Measurements from ENCODE around the gene DNAJB8. TPM values are rescaled to one million over a fixed set of nuclear protein-coding genes. Genes with fewer than 3 reads are reported as not detected.

The DNAJB8 gene
- total RNA-seq, 4 donors from 2014 or later: not detected

GRCh38 chr3:128458746-128459460 is 7.8 kb downstream of the DNAJB8 start:
- 77% methylated on average over 18 of the region's 18 CpGs for WGBS, 2 donors
- no peak overlapping the region for H3K4me3 ChIP-seq (ENCODE audit: low read depth, poor library complexity, severe bottlenecking)
- intact Hi-C loops (cut with DNase I; ENCODE audit: low total_unique reads): no loop called here
- TF ChIP-seq POLR2A (IDR thresholded peaks at IDR 0.05): no peak
- TF ChIP-seq, protein P1, sequence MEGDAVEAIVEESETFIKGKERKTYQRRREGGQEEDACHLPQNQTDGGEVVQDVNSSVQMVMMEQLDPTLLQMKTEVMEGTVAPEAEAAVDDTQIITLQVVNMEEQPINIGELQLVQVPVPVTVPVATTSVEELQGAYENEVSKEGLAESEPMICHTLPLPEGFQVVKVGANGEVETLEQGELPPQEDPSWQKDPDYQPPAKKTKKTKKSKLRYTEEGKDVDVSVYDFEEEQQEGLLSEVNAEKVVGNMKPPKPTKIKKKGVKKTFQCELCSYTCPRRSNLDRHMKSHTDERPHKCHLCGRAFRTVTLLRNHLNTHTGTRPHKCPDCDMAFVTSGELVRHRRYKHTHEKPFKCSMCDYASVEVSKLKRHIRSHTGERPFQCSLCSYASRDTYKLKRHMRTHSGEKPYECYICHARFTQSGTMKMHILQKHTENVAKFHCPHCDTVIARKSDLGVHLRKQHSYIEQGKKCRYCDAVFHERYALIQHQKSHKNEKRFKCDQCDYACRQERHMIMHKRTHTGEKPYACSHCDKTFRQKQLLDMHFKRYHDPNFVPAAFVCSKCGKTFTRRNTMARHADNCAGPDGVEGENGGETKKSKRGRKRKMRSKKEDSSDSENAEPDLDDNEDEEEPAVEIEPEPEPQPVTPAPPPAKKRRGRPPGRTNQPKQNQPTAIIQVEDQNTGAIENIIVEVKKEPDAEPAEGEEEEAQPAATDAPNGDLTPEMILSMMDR (IDR thresholded peaks at IDR 0.05): no peak
- no peak for DNase-seq (ENCODE audit: low spot score in 2 of 2)

DNA sequence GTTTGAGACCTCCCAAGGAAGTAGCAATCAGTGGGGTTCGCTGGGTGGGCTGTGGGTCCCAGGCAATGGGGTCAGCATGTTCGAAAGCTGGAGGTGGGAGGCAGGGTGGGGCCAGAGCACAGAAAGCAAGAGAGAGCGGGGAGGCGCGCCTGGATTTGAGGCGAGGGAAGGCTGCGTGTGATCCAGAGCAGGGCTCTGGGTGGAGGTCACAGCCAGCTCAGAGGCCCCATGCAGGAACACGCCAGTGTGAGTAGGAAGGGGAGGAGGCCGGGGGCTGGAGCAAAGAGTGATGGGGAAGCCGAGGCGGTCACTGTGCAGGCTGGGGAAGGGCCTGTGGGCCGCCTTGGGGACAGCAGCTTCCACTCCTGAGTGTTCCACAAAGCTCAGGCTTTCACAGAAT is 8.8 kb downstream of the DNAJB8 start:
- H3K4me3 ChIP-seq (ENCODE audit: low read depth, poor library complexity, severe bottlenecking): no peak overlapping the region
- TF ChIP-seq POLR2A (IDR thresholded peaks at IDR 0.05): no peak
- TF ChIP-seq, protein P1 (IDR thresholded peaks at IDR 0.05): no peak
- intact Hi-C loops (cut with DNase I; ENCODE audit: low total_unique reads): no loop called here
- WGBS, 2 donors: 83 to 86% methylated on average over 12 of the region's 12 CpGs
- no peak for DNase-seq (ENCODE audit: low spot score in 2 of 2)

DNA sequence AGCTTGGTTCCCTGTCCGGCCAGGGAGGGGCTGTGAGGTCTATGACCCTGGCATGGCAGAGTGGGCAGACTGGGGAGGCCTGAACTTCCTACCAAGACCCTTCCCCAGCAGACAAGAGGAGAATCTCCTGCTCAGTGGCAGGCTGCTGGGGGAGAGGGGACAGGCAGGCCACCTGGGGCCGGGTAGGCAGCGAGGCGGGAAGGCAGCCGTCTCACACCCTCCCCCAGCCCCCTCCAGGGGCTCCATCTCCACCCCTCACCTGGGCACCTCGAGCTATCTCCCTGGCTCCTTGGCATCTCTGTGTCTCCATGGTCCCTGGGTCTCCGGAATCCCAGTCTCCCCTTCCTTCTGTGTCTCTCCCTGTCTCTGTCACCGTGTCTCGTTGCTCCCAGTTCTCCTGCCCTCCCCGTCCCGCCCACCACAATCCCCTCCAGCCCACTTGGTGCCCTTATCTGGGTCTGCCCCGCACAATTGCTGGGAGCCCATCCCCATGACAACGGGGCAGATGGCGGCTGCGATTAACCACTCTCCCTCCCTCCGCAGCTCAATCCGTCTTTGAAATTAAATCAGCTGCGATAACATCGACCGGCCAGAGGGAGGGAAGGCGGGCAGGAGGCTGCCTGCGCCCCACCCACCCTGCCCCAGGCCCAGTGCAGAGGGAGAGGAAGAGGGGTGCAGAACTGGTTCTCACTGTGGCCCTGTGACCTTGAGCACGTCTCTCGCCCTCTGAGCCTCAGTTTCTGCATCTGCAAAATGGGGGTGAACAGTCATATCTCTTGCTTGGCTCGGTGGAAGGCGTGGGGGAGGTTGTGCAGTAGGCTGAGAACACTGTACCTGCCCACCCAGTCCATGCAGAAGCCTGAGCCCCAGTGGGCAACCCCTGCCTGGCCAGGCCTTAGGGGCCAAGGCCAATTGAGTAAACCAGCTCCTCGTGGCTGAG is 9.6 kb downstream of the DNAJB8 start:
- no peak for DNase-seq (ENCODE audit: low spot score in 2 of 2)
- no peak overlapping the region for H3K4me3 ChIP-seq (ENCODE audit: low read depth, poor library complexity, severe bottlenecking)
- TF ChIP-seq POLR2A (IDR thresholded peaks at IDR 0.05): no peak
- TF ChIP-seq, protein P1 (IDR thresholded peaks at IDR 0.05): no peak
- 38 to 41% methylated on average over 26 to 27 of the region's 27 CpGs for WGBS, 2 donors
- intact Hi-C loops (cut with DNase I; ENCODE audit: low total_unique reads): no loop called here

- TF ChIP-seq POLR2A (IDR thresholded peaks at IDR 0.05): no peak
- TF ChIP-seq, protein P1 (IDR thresholded peaks at IDR 0.05): no peak
- WGBS, 2 donors: 63 to 69% methylated on average over 16 of the region's 16 CpGs
Observed at GRCh38 chr3:128455786-128456748, 10.6 kb downstream of the DNAJB8 start.

GRCh38 chr3:128455116-128455515 is 11.6 kb downstream of the DNAJB8 start:
- DNase-seq (ENCODE audit: low spot score in 2 of 2): no peak
- intact Hi-C loops (cut with DNase I; ENCODE audit: low total_unique reads): no loop called here
- TF ChIP-seq POLR2A (IDR thresholded peaks at IDR 0.05): no peak
- TF ChIP-seq, protein P1 (IDR thresholded peaks at IDR 0.05): no peak
- WGBS, 2 donors: 69 to 77% methylated on average over 5 of the region's 5 CpGs
- H3K4me3 ChIP-seq (ENCODE audit: low read depth, poor library complexity, severe bottlenecking): no peak overlapping the region

More at GRCh38 chr3:128455786-128456748, 10.6 kb downstream of the DNAJB8 start:
- intact Hi-C loops (cut with DNase I; ENCODE audit: low total_unique reads): no loop called here
- no peak for DNase-seq (ENCODE audit: low spot score in 2 of 2)
- H3K4me3 ChIP-seq (ENCODE audit: low read depth, poor library complexity, severe bottlenecking): no peak overlapping the region
